LNCaP clone FGC (cell line): Measurements from ENCODE around the gene CDK7.

Experiments
- DNase-seq: peaks from one replicate; pipeline ENCODE4 v3.0.0-alpha.2; 2011; ENCODE audit warnings: low read depth
- H3K4me3 ChIP-seq: 2 replicates; pipeline ENCODE4 v1.5.1; 2011; ENCODE audit warnings: mild to moderate bottlenecking, low read depth, low read length, control low read depth
- CTCF ChIP-seq: IDR thresholded peaks from 2 replicates; pipeline ENCODE4 v1.5.1; 2012; ENCODE audit warnings: mild to moderate bottlenecking; ENCODE audit not compliant: control insufficient read depth, insufficient read depth; ENCODE audit errors: extremely low read depth

Gene CDK7

GRCh38 chr5:69326365-69326764 lies 91.7 kb downstream of the CDK7 start:
- no peak overlapping the region for H3K4me3 ChIP-seq
- no peak for TF ChIP-seq CTCF
- no peak for DNase-seq
